ENCODE results near the gene SPPL2C. TPM values are rescaled to one million over a fixed set of nuclear protein-coding genes. Genes with fewer than 3 reads are reported as not detected.

SPPL2C gene
- total and polyA plus RNA-seq, 10 of the 15 experiments (the other 5 are each of a cell fraction or from before 2014, with no cell fraction given), result not detected

- ATAC-seq, result no peak
- Histone ChIP-seq H4K20me1 (ENCODE audit: control insufficient read depth, insufficient read depth) (no peaks in the 10 kb centered on the region; the same call in 1 of the 2 replicates), H3K36me3 (ENCODE audit: control insufficient read depth in 2 of 2, insufficient read depth in 2 of 2, low read length in 1 of 2) (no peaks in the 10 kb centered on the region), H3K9me3 (replicated peaks; ENCODE audit: control insufficient read depth, insufficient read depth, low read length) (no peaks in the 10 kb centered on the region), H3K4me2 (ENCODE audit: control insufficient read depth, insufficient read depth) (no peak overlapping the region), H3K27me3 (replicated peaks in 1 of 2; ENCODE audit: control insufficient read depth in 2 of 2, insufficient read depth in 2 of 2, low read length in 1 of 2) (peaks cover 0 to 2% of the 10 kb centered on the region in 2 experiments; a peak in 1 of 4 replicates), H3K4me3 (no peak overlapping the region), H3K79me2 (ENCODE audit: control insufficient read depth, insufficient read depth, low read length) (no peaks in the 10 kb centered on the region), H3K27ac (ENCODE audit: control insufficient read depth, insufficient read depth) (no peak overlapping the region), H2AFZ (ENCODE audit: control insufficient read depth, low read depth, low read length) (no peak overlapping the region), H3K9ac (ENCODE audit: control insufficient read depth, insufficient read depth, low read length) (no peak overlapping the region), H3K4me1 (ENCODE audit: control insufficient read depth, insufficient read depth, low read length) (no peaks in the 10 kb centered on the region)
- RAD21 ChIA-PET (ENCODE audit: unreplicated experiment), result no interaction called here
- 59% methylated on average over 9 of the region's 9 CpGs for WGBS (ENCODE audit: insufficient coverage, insufficient replicate concordance, low lambda C conversion rate, missing lambda C conversion rate)
- no TSS peak for BruUV-seq (replicated peaks)
- in situ Hi-C loops (cut with MboI) (no loop called here), intact Hi-C loops (cut with micrococcal nuclease; ENCODE audit: unreplicated experiment) (no loop called here)
- TF ChIP-seq RCOR1 (conservative IDR thresholded peaks at IDR 0.05; ENCODE audit: low read depth, low read length) (no peak), FOS (IDR thresholded peaks at IDR 0.05; ENCODE audit: borderline replicate concordance, extremely low read depth, insufficient read length) (no peak), IRF3 (IDR thresholded peaks at IDR 0.05) (no peak), IKZF2 (IDR thresholded peaks at IDR 0.05) (no peak), SPI1 (IDR thresholded peaks at IDR 0.05; ENCODE audit: borderline replicate concordance, insufficient read depth, low read depth, low read length) (no peak), CREM (IDR thresholded peaks at IDR 0.05; ENCODE audit: low read depth) (no peak), CBX3 (IDR thresholded peaks at IDR 0.05; ENCODE audit: borderline replicate concordance, low read depth) (no peak), MLLT1 (IDR thresholded peaks at IDR 0.05) (no peak), SREBF1 (IDR thresholded peaks at IDR 0.05; ENCODE audit: low read length) (no peak), NFIC (IDR thresholded peaks at IDR 0.05; ENCODE audit: low read depth, low read length) (no peak), FOXM1 (IDR thresholded peaks at IDR 0.05; ENCODE audit: low read depth, low read length) (no peak), ZNF207 (IDR thresholded peaks at IDR 0.05; ENCODE audit: borderline replicate concordance) (no peak), CHD2 (IDR thresholded peaks at IDR 0.05; ENCODE audit: borderline replicate concordance, low read depth, low read length) (no peak), MEF2B (IDR thresholded peaks at IDR 0.05; ENCODE audit: partially characterized antibody, poor library complexity, severe bottlenecking) (no peak), SRF (IDR thresholded peaks at IDR 0.05; ENCODE audit: low read depth in 2 of 2, low read length in 2 of 2) (no peak)
- FAIRE-seq, result no peak
- POLR2A ChIA-PET, result no interaction called here
- SMC1A ChIA-PET (ENCODE audit: uncharacterized antibody, unreplicated experiment), result no interaction called here
- DNase-seq (ENCODE audit: low read depth, low spot score), result no peak
- CTCF ChIA-PET, result interaction anchor here (0.9 kb wide), 1 partner anchor 11 kb away, joined by 3 read pairs; no protein-coding TSS in a partner anchor
These were observed 23.5 kb upstream of the SPPL2C start for GRCh38 chr17:45821147-45821546.
